Small intestine (tissue), 7 donors: ENCODE measurements around the gene TNFRSF1B. TPM values are rescaled to one million over a fixed set of nuclear protein-coding genes. Genes with fewer than 3 reads are reported as not detected.

ENCODE experiments used
- DNase-seq, 2 donors: peaks; one replicate each; pipeline versions ENCODE4 v3.0.0 to v3.0.0-alpha.2; 2013
- FAIRE-seq: peaks from 2 replicates; lab custom pipeline; 2012; peaks lifted over from hg19 to GRCh38; lab: Jason Lieb, UNC
- H3K27ac ChIP-seq, 3 donors: one replicate each; pipeline ENCODE4 v1.5.1; 2013; ENCODE audit warnings: low read length in 2 of 3, mild to moderate bottlenecking in 2 of 3, control low read depth in 1 of 3, inconsistent platforms in 1 of 3, low read depth in 1 of 3, moderate library complexity in 1 of 3
- H3K27me3 ChIP-seq, 3 donors: one replicate each; pipeline ENCODE4 v1.6.1; 2013; ENCODE audit warnings: low read length in 3 of 3, inconsistent platforms in 1 of 3; ENCODE audit not compliant: control insufficient read depth in 3 of 3, insufficient read depth in 3 of 3
- H3K36me3 ChIP-seq, 3 donors: one replicate each; pipeline ENCODE4 v1.6.1; 2013; ENCODE audit warnings: low read length in 3 of 3, inconsistent platforms in 1 of 3, low read depth in 1 of 3, mild to moderate bottlenecking in 1 of 3, moderate library complexity in 1 of 3; ENCODE audit not compliant: control insufficient read depth in 3 of 3, insufficient read depth in 2 of 3
- H3K4me1 ChIP-seq, 3 donors: one replicate each; pipeline ENCODE4 v1.6.1; 2013; ENCODE audit warnings: low read length in 2 of 3, inconsistent platforms in 1 of 3, low read depth in 1 of 3, mild to moderate bottlenecking in 1 of 3, moderate library complexity in 1 of 3; ENCODE audit not compliant: control insufficient read depth in 3 of 3, insufficient read depth in 2 of 3
- H3K4me3 ChIP-seq, 3 donors: one replicate each; pipeline ENCODE4 v1.5.1; 2013; ENCODE audit warnings: low read length in 3 of 3, control low read depth in 1 of 3, inconsistent platforms in 1 of 3, low read depth in 1 of 3, mild to moderate bottlenecking in 1 of 3, moderate library complexity in 1 of 3
- H3K9me3 ChIP-seq, 2 donors: one replicate each; pipeline ENCODE4 v1.6.1; 2013; ENCODE audit warnings: low read depth in 1 of 2, low read length in 1 of 2; ENCODE audit not compliant: control insufficient read depth in 2 of 2, insufficient read depth in 1 of 2
- WGBS, 3 donors: extraction: QIAGEN DNeasy Blood & Tissue Kit; methylation state at CpG; one replicate each; pipeline ENCODE4 v1.1.7; 2013; 5-methylcytosine and 5-hydroxymethylcytosine counted together
- polyA plus RNA-seq, 4 donors: library from polyadenylated mRNA; stranded (reverse) in 3 of 4; unstranded in 1 of 4; fragments of 200-250 nt in 3 of 4; fragments of 120-200 nt in 1 of 4; gene quantifications; one replicate each; pipeline versions ENCODE4 v1.2.1 to v1.2.3, GENCODE V29; 2013
- donor health status: healthy with polysubstance abuse.
- donor health status: control.
- donor health status: control.
- donor health status: Bipolar disorder and iron deficiency.
- donor health status: healthy.

Gene TNFRSF1B
- polyA plus RNA-seq, 4 donors: 16.0 to 30.4 (median 18.6) TPM

- no peaks in the 10 kb centered on the region for H3K4me1 ChIP-seq
- peaks cover 8 to 51% (median 27%) of the 10 kb centered on the region in 3 donors for H3K36me3 ChIP-seq
- peak in 1 of 2 donors; percentile 45 for DNase-seq
- no peak overlapping the region for H3K4me3 ChIP-seq
- H3K27me3 ChIP-seq: no peaks in the 10 kb centered on the region
- FAIRE-seq: no peak
- WGBS, 3 donors: 82 to 94% (median 83%) methylated on average over 20 of the region's 20 CpGs
- no peak overlapping the region for H3K27ac ChIP-seq
- H3K9me3 ChIP-seq: no peaks in the 10 kb centered on the region
Measured at GRCh38 chr1:12196641-12197482, 30.1 kb downstream of the TNFRSF1B start.

- H3K27ac ChIP-seq: no peak overlapping the region
Measured at GRCh38 chr1:12197483-12197880, 30.7 kb downstream of the TNFRSF1B start.

DNA sequence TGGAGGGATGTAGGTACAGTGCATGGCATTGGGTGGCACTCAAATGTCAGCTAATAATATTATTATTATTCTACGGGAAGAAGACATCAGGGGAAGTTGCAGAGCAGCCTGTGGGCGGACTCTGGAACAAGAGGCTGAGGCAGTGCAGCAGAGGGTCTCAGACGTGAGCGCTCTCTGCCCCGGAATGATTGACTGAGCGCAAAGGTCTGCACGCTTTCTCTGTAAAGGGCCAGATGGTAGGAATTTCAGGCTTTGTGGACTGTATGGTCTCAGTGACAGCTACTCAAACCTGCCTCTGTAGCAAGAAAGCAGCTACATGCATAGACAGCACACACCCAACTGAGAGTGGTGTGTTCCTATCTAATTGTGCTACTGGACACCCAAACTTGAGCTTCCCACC lies 33.4 kb downstream of the TNFRSF1B start:
- H3K9me3 ChIP-seq: no peaks in the 10 kb centered on the region
- 90 to 95% (median 92%) methylated on average over 7 of the region's 7 CpGs for WGBS, 3 donors
- DNase-seq: no peak
- H3K4me1 ChIP-seq: no peaks in the 10 kb centered on the region
- peaks cover 6 to 45% (median 15%) of the 10 kb centered on the region in 3 donors for H3K36me3 ChIP-seq
- FAIRE-seq: no peak
- no peak overlapping the region for H3K27ac ChIP-seq
- H3K4me3 ChIP-seq: no peak overlapping the region
- no peaks in the 10 kb centered on the region for H3K27me3 ChIP-seq

More at GRCh38 chr1:12197483-12197880, 30.7 kb downstream of the TNFRSF1B start:
- peaks cover 9 to 57% (median 30%) of the 10 kb centered on the region in 3 donors for H3K36me3 ChIP-seq
- no peak for FAIRE-seq
- no peaks in the 10 kb centered on the region for H3K4me1 ChIP-seq
- WGBS, 3 donors: 89 to 94% (median 92%) methylated on average over 7 of the region's 7 CpGs
- no peaks in the 10 kb centered on the region for H3K27me3 ChIP-seq
- no peak for DNase-seq
- H3K9me3 ChIP-seq: no peaks in the 10 kb centered on the region
- H3K4me3 ChIP-seq: no peak overlapping the region

GRCh38 chr1:12201352-12202189 lies 34.8 kb downstream of the TNFRSF1B start:
- Histone ChIP-seq H3K4me1 (no peaks in the 10 kb centered on the region), H3K27ac (no peak overlapping the region), H3K36me3 (peaks cover 6 to 45% (median 12%) of the 10 kb centered on the region in 3 donors), H3K9me3 (no peaks in the 10 kb centered on the region), H3K4me3 (no peak overlapping the region), H3K27me3 (no peaks in the 10 kb centered on the region)
- DNase-seq (no peak), FAIRE-seq (no peak)
- 85 to 95% (median 86%) methylated on average over 18 of the region's 18 CpGs for WGBS, 3 donors

DNA sequence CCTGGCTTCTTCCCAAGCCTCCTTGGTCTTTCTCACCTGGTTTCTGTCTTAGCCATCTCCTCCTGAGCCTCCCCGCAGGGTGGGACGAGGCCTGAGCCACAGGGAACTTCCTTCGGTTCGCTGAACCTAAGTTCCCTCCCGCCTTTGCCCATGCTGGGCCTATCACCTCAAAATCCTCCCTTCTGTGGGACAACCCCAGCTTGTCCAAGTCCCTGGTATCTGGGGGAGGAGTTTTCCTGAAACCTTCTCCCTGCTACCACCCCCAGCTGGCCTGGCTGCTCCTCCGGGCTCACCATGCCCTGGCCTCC lies 35.4 kb downstream of the TNFRSF1B start:
- 89 to 98% (median 91%) methylated on average over 6 of the region's 6 CpGs for WGBS, 3 donors
- no peaks in the 10 kb centered on the region for H3K9me3 ChIP-seq
- H3K27ac ChIP-seq: no peak overlapping the region

GRCh38 chr1:12202577-12202976 lies 35.8 kb downstream of the TNFRSF1B start:
- WGBS, 3 donors: 87 to 90% (median 89%) methylated on average over 4 of the region's 4 CpGs
- Histone ChIP-seq H3K4me1 (no peaks in the 10 kb centered on the region), H3K9me3 (no peaks in the 10 kb centered on the region), H3K27ac (no peak overlapping the region), H3K36me3 (peaks cover 6 to 49% (median 12%) of the 10 kb centered on the region in 3 donors), H3K27me3 (no peaks in the 10 kb centered on the region), H3K4me3 (no peak overlapping the region)
- no peak for DNase-seq
- FAIRE-seq: no peak

More for the DNA sequence above, 35.4 kb downstream of the TNFRSF1B start:
- DNase-seq (no peak), FAIRE-seq (no peak)
- H3K36me3 ChIP-seq: peaks cover 6 to 51% (median 12%) of the 10 kb centered on the region in 3 donors
- no peaks in the 10 kb centered on the region for H3K4me1 ChIP-seq
- no peak overlapping the region for H3K4me3 ChIP-seq
- no peaks in the 10 kb centered on the region for H3K27me3 ChIP-seq

GRCh38 chr1:12203216-12204007 lies 36.6 kb downstream of the TNFRSF1B start:
- DNase-seq: no peak
- Histone ChIP-seq H3K27me3 (no peaks in the 10 kb centered on the region), H3K4me1 (no peaks in the 10 kb centered on the region), H3K36me3 (peaks cover 6 to 49% (median 15%) of the 10 kb centered on the region in 3 donors), H3K4me3 (no peak overlapping the region), H3K9me3 (no peaks in the 10 kb centered on the region), H3K27ac (no peak overlapping the region)
- 89 to 92% (median 92%) methylated on average over 20 of the region's 20 CpGs for WGBS, 3 donors
- FAIRE-seq: no peak

GRCh38 chr1:12204140-12204539 lies 37.3 kb downstream of the TNFRSF1B start:
- WGBS, 3 donors: 71 to 83% (median 82%) methylated on average over 7 of the region's 7 CpGs
- Histone ChIP-seq H3K27ac (no peak overlapping the region), H3K27me3 (no peaks in the 10 kb centered on the region), H3K4me1 (no peaks in the 10 kb centered on the region), H3K4me3 (no peak overlapping the region), H3K9me3 (no peaks in the 10 kb centered on the region), H3K36me3 (peaks cover 6 to 48% (median 15%) of the 10 kb centered on the region in 3 donors)
- DNase-seq (no peak), FAIRE-seq (no peak)
